ENCODE data around the gene CEACAM3. TPM values are rescaled to one million over a fixed set of nuclear protein-coding genes. Genes with fewer than 3 reads are reported as not detected.

CEACAM3 gene
- total RNA-seq, 1 experiment from 2014 or later = not detected

GRCh38 chr19:41801792-41802211 is 5.4 kb downstream of the CEACAM3 start:
- H2BK20ac ChIP-seq (ENCODE audit: low read depth, low read length, poor library complexity, severe bottlenecking) = no peak overlapping the region
- H4K8ac ChIP-seq (replicated peaks; ENCODE audit: insufficient read length, low read depth, low read length) = no peak overlapping the region
- no peaks in the 10 kb centered on the region for H3K23me2 ChIP-seq (ENCODE audit: insufficient read length, low read depth, low read length, poor library complexity, severe bottlenecking)
- no peak overlapping the region for H2AFZ ChIP-seq (ENCODE audit: low read length)
- Mint-ChIP-seq H3K4me1 (no peaks in the 10 kb centered on the region), H3K36me3 (ENCODE audit: insufficient read depth in 1 of 3, low read depth in 3 of 3) (peaks cover 0 to 16% (median 0%) of the 10 kb centered on the region in 3 experiments; a peak in 2 of 7 replicates), H3K27ac (peak overlapping the region in 1 of 3 experiments; percentile 80; a peak in 1 of 7 replicates), H3K27me3 (ENCODE audit: low read depth) (peaks cover 4% of the 10 kb centered on the region), H3K9me3 (peaks cover 13 to 83% of the 10 kb centered on the region in 2 experiments), H3K4me3 (no peak overlapping the region)
- H2BK15ac ChIP-seq (ENCODE audit: low read depth, low read length) = no peak overlapping the region
- no peak overlapping the region for H3K4ac ChIP-seq (ENCODE audit: low read depth, low read length)
- no peaks in the 10 kb centered on the region for H4K20me1 ChIP-seq (ENCODE audit: control insufficient read depth, insufficient read depth, insufficient read length)
- H2AK5ac ChIP-seq (ENCODE audit: insufficient read length, low read length) = no peak overlapping the region
- DNase-seq = no peak
- H3K9me3 ChIP-seq (ENCODE audit: control insufficient read depth, low read depth, low read length) = no peaks in the 10 kb centered on the region
- no peak overlapping the region for H2BK120ac ChIP-seq (ENCODE audit: low read depth, low read length, poor library complexity, severe bottlenecking)
- no peak overlapping the region for H3K56ac ChIP-seq (ENCODE audit: insufficient read length, low read depth, low read length)
- no peak overlapping the region for H3K27ac ChIP-seq (ENCODE audit: insufficient read length, low read depth, low read length)
- no peak overlapping the region for H3K23ac ChIP-seq (ENCODE audit: insufficient read length, low read depth, low read length)
- H3K4me1 ChIP-seq (ENCODE audit: insufficient read depth, low read length) = no peaks in the 10 kb centered on the region
- no peak overlapping the region for H3K4me2 ChIP-seq (ENCODE audit: insufficient read depth, insufficient read length, low read length)
- H3K79me2 ChIP-seq (ENCODE audit: insufficient read depth, low read length) = no peaks in the 10 kb centered on the region
- H2BK12ac ChIP-seq (ENCODE audit: insufficient read length, low read depth, low read length) = no peak overlapping the region
- H4K91ac ChIP-seq (ENCODE audit: insufficient read length, low read depth, low read length) = no peak overlapping the region
- no peak overlapping the region for H3K9ac ChIP-seq (ENCODE audit: extremely low read depth, insufficient read length, low read length)
- WGBS (ENCODE audit: extremely low coverage, insufficient read length, low lambda C conversion rate) = no CpG with 5 or more reads among the region's 2 CpGs
- no peaks in the 10 kb centered on the region for H3K79me1 ChIP-seq (ENCODE audit: insufficient read depth, low read depth, low read length, poor library complexity, severe bottlenecking)
- no peak overlapping the region for H3K14ac ChIP-seq (ENCODE audit: insufficient read depth, low read length)
- H3K27me3 ChIP-seq (ENCODE audit: insufficient read depth, low read length) = no peaks in the 10 kb centered on the region
- H3K18ac ChIP-seq (ENCODE audit: insufficient read length, low read depth, low read length) = no peak overlapping the region
- TF ChIP-seq, protein P1, sequence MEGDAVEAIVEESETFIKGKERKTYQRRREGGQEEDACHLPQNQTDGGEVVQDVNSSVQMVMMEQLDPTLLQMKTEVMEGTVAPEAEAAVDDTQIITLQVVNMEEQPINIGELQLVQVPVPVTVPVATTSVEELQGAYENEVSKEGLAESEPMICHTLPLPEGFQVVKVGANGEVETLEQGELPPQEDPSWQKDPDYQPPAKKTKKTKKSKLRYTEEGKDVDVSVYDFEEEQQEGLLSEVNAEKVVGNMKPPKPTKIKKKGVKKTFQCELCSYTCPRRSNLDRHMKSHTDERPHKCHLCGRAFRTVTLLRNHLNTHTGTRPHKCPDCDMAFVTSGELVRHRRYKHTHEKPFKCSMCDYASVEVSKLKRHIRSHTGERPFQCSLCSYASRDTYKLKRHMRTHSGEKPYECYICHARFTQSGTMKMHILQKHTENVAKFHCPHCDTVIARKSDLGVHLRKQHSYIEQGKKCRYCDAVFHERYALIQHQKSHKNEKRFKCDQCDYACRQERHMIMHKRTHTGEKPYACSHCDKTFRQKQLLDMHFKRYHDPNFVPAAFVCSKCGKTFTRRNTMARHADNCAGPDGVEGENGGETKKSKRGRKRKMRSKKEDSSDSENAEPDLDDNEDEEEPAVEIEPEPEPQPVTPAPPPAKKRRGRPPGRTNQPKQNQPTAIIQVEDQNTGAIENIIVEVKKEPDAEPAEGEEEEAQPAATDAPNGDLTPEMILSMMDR (conservative IDR thresholded peaks at IDR 0.05) = no peak
- no peak overlapping the region for H3T11ph ChIP-seq (ENCODE audit: low read length)
- H4K5ac ChIP-seq (ENCODE audit: insufficient read length, low read depth, low read length) = no peak overlapping the region
- no peak overlapping the region for H2BK5ac ChIP-seq (ENCODE audit: insufficient read length, low read length)
